GM19372 (cell line): ENCODE results near the gene TINAG.
"Not testable (repeated sequence)": the region's sequence is repeated elsewhere in the genome, so short reads cannot be mapped to it uniquely, and the experiment has no call there.

Experiments
- ATAC-seq: cut with Tn5 transposase; IDR thresholded peaks from one replicate; pipeline ENCODE4 v1.9.1; 2021; ENCODE audit warnings: mild to moderate bottlenecking, low read depth, moderate library complexity; ENCODE audit not compliant: unreplicated experiment

The TINAG gene

DNA sequence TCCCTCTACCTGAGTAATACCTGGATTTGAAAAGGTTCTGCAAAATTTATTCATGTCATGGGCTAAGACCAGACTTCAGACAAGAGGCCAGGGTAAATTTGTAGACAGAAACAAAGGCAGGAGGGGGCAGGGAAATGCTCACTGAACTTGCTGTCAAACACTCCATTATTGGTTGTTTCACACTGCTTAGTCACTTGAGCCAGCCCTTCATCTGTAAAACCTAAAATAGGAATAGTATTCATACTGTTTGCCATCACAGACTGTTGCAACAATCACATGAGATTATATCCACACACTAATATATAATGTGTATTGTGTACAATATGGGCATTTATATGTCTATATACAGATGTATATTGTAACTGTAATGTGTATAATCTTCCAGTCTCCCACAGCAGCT, 6.5 kb upstream of the TINAG start:
- no peak for ATAC-seq

GRCh38 chr6:54307439-54307910, 766 bp upstream of the TINAG start:
- ATAC-seq = peak; percentile 41

DNA sequence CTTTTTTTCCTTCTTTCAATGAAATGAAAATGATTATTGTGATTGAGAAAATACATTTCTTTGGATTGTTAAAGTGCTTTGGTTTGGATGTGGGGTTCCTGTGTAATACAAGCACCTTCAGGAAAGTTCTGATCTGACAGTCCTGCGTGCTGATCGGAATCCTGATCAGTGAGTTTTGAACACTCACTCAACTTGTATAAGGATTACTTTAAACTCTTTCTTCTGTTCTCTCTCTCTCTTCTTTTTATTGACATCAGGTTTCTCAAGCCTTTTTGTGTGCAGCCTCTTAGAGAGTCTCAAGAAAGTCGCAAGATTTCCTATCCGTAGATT, 710 bp downstream of the TINAG start:
- ATAC-seq = no peak

DNA sequence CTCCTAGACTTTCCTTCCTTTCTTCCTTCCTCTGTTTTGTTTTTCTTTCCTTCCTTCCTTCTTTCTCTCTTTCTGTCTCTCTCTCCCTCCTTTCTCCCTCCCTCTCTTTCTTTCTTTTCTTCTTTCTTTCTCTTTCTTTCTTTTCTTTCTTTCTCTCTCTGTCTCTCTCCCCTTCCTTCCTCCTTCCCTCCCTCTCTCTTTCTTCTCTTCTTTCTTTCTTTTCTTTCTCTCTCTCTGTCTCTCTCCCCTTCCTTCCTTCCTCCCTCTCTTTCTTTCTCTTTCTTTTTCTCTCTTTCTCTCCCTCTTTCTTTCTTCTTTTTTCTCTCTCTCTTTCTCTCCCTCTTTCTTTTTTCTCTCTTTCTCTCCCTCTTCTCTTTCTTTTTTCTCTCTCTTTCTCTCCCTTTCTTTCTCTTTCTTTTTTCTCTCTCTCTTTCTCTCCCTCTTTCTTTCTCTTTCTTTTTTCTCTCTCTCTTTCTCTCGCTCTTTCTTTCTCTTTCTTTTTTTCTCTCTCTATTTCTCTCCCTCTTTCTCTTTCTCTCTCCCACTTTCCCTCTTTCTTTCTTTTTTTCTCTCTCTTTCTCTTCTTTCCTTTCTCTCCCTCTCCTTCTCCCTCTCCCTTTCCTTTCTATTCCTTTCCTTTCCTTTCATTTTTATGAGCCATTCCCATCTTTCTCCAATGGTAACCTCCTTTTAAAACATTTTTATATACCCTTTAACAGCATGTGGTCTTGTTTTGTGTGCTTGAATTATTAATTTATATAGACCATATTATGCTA, 2.3 kb downstream of the TINAG start:
- ATAC-seq = no peak

- ATAC-seq = no peak
Observed at GRCh38 chr6:54315656-54316055, 7.4 kb downstream of the TINAG start.

DNA sequence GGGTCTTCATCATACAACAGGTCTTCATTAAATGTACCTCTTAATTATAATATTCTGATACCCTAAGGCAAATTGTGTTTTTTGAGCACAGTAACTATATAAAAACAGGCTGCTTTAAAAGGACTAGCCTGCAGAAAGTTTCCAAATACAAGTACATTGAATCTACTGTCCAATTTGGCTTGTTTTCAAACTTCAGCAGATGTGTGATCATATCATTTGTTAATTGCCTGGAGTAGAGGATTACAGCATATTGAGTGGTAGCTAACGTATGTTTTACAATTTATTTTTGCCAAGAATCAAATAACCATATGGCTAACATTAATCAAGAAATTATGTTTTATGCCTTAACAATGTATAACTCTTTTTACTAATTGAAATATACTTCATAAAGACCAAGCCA, 12.6 kb downstream of the TINAG start:
- no peak for ATAC-seq

- ATAC-seq = no peak
Observed at GRCh38 chr6:54327631-54328030, 19.4 kb downstream of the TINAG start.

- ATAC-seq = not testable (repeated sequence)
Observed at GRCh38 chr6:54331571-54331970, 23.3 kb downstream of the TINAG start.

GRCh38 chr6:54335871-54336270, 27.6 kb downstream of the TINAG start:
- no peak for ATAC-seq

- ATAC-seq = no peak
Observed at GRCh38 chr6:54353975-54354374, 45.7 kb downstream of the TINAG start.

GRCh38 chr6:54354608-54355007, 46.4 kb downstream of the TINAG start:
- ATAC-seq = no peak

DNA sequence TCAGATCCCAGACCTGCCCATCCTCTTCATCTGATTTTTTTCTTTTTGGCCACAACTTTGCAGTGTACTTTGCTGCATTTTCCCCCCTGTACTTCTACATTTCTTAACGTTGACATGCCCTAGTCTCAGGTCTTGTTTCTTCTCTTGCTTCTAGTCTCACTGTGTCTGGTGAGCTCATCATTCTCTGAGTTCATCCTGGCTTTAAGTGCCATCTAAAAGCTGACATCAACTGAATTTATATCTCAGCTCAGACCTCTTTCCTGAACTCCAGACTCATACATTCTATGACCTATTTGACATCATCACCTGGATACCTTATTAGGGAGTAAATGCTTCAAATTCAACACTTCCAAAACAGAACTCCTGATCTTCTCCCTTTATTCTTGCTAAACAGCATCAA, 48.9 kb downstream of the TINAG start:
- no peak for ATAC-seq

DNA sequence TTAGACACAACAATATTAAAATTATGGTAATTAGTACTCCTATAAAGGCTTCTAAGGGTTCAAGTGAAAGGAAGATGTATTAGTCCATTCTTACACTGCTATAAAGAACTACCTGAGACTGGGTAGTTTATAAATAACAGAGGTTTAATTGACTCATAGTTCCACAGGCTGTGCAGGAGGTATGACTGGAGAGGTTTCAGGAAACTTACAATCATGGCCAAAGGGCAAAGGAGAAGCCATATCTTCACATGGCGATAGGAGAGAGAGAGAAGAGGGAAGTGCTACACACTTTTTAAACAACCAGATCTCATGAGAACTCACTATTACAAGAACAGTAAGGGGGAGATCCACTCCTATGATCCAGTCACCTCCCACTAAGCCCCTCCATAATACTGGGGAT, 52.9 kb downstream of the TINAG start:
- ATAC-seq = no peak

GRCh38 chr6:54361734-54362133, 53.5 kb downstream of the TINAG start:
- ATAC-seq = no peak

DNA sequence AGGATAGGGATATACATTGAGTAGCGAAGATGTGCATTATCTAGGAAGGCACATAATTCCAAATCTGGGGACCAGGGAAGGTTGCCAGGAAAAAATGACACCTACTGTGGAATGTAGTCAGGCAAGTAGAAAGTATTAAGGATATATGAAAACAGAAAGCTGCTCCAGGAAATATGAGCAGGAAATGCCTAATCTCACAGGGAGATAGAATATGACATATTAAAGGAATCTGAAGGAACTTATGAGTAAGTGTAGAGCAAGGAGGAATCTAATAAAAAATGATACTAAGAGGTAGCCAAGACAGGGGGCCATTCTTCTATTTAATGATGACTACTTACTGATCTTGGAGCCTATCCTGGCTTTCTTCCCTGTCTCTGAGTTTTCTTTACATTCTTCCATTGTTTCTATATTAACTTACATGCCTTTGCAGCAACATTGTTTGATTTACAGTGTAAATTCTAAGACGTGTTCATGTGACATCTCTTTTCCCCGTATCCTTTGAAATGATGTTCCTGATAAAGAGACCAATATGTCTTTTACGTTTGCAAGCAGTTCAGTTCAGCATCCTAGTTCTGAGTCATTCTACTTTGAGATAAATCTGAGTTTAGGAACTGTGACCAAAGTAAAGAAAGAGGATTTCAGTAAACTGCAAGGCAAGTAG, 58.6 kb downstream of the TINAG start:
- no peak for ATAC-seq

GRCh38 chr6:54377776-54378175, 69.5 kb downstream of the TINAG start:
- ATAC-seq = no peak

DNA sequence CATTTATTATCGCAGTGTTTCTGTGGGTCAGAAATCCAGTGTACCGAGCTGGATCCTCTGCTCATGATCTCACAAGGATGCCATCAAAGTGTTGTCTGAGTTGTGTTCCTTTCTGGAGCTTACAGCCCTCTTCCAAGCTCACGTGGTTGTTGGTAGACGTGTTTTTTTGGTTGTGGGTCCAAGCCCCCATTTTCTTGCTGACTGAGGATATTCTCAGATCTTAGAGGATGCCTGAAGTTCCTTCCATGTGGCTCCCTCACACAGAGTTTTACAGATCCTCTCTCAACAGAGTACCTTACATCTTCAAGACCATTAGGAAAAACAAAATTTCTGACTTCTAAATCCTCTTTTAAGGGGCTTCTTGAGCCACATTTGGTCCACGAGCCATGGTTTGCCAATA, 78.1 kb downstream of the TINAG start:
- ATAC-seq = no peak

- no peak for ATAC-seq
Observed at GRCh38 chr6:54390362-54390761, 82.1 kb downstream of the TINAG start.

DNA sequence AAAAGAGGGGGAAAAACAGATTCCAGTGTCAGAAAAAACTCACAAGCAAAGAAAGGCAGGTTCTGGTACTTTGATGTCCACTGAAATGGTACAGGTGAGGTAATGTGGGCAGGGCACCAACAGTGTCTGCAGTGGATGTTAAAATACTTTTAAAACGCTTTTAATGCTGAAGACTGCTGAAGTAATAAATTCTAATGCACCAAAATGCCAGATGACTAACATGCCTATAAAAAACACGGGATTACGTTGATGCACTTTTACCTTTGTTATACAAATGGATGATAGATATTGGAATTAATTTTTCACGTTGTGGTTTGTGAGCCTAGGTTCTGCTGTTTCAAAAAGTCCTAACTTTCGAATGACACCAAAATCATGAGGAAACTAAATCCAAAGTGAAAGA, 83.3 kb downstream of the TINAG start:
- ATAC-seq = no peak

GRCh38 chr6:54403096-54403495, 94.9 kb downstream of the TINAG start:
- ATAC-seq = no peak

DNA sequence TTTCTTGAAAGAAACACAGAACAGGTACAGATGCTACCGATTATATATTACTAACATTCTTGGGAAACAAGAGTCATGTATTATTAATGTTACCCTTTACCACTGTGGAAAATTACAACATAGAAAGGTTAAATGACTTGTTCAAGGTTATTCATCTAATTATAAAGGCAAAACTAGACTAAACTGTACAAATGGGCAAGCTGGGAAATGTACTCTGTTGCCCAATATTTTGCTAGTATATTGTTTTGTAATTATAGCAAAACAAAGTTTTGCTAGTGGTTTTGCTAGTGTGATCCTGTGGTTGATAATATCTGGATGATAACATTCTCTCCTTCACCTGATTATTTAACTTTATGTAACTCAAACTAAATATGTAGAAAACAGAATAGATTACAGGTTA, 96.5 kb downstream of the TINAG start:
- ATAC-seq = no peak

DNA sequence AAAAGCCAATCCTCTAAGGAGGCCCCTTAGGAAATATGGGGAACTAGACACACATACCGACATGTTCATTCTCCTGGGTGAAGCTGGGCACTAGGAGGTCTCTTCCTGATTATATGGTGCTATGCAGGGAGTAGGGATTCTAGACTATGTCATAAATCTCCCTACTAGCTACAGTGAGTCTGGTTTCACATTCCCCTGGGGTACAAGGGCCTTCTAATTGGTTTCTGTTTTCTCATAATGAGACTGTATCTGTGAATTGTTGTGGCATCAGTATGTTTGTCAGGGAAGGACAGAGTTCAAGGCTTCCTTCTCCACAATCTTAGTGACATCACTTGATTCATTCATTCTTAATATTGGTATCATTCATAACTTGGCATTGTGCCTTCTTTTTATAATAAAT, 103.5 kb downstream of the TINAG start:
- ATAC-seq = no peak
